Measurements from ENCODE around the gene SUPT5H.
"Not testable (repeated sequence)": the region's sequence is repeated elsewhere in the genome, so short reads cannot be mapped to it uniquely, and the experiment has no call there.

The SUPT5H gene

GRCh38 chr19:39446365-39447084 is 1.1 kb downstream of the SUPT5H start:
- DNase-seq: no peak
- in situ Hi-C loops (cut with HindIII; ENCODE audit: low pct_ligation_motif_present, low pct_unique_long_range_greater_than_20kb, low sequenced_read_pairs): no loop called here

GRCh38 chr19:39448271-39448670 is 2.9 kb downstream of the SUPT5H start:
- peak; percentile 57 for DNase-seq
- in situ Hi-C loops (cut with HindIII; ENCODE audit: low pct_ligation_motif_present, low pct_unique_long_range_greater_than_20kb, low sequenced_read_pairs): no loop called here

DNA sequence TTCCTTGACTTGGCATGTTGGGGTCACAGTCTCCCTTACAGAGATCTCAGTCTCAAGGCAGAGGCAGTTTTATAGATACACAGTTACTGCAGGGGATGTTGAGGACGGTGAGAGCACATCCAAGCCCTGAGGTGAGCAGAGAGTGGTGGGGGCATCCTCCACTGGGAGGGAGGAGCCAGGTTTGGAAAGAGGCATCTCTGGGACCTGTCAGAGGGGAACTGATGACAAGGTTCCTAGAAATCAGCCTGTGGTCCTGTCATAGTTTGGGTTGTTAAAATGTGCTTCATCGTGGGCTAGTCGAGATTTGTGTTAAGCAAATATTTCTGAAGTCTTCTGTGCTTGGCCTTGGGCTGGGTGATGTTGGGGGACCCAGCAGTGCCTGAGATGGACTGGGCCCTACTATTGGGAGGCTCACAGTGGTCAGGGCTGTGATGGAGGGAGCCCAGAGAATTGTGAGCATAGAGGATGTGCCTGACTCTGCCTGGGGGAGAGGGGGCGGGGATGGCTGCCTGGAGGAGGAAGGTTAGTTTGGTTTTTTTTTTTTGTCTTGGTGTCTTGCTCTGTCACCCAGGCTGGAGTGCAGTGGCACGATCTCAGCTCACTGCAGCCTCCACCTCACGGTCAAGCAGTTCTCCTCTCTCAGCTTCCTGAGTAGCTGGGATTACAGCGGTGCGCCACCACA is 3.9 kb downstream of the SUPT5H start:
- no peak for DNase-seq
- in situ Hi-C loops (cut with HindIII; ENCODE audit: low pct_ligation_motif_present, low pct_unique_long_range_greater_than_20kb, low sequenced_read_pairs): no loop called here

DNA sequence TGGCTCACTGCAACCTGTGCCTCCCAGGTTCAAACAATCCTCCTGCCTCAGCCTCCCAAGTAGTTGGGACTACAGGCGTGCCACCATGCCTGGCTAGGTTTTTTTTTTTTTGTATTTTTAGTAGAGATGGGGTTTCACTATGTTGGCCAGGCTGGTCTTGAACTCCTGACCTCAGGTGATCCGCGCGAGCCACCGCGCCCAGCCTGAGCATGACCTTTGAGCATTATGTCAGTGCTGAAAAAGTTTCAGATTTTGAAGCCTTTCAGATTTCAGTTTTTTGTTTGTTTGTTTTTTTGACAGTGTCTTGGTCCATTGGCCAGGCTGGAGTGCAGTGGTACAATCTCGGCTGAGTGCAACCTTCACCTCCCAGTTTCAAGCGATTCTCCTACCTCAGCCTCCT is 5.9 kb downstream of the SUPT5H start:
- DNase-seq; in situ Hi-C loops (cut with HindIII; ENCODE audit: low pct_ligation_motif_present, low pct_unique_long_range_greater_than_20kb, low sequenced_read_pairs): not testable (repeated sequence)

DNA sequence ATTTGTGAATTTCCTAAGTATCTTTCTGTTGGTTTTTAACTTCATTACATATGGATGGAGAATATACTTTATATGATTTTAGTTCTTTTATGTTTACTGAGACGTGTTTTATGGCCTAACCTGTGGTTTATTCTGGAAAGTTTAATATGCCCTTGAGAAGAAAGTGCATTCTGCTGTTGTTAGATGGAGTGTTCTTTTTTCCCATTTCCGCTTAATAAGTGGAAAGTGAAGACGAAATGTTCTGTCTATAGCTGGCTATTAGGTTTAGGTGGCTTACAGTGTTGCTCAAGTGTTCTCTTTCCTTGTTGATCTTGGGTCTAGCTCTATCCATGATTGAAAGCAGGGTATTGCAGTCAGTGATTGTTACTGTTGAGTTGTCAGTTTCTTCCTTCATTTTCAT is 18.0 kb downstream of the SUPT5H start:
- in situ Hi-C loops (cut with HindIII; ENCODE audit: low pct_ligation_motif_present, low pct_unique_long_range_greater_than_20kb, low sequenced_read_pairs): no loop called here
- no peak for DNase-seq

GRCh38 chr19:39465956-39466747 is 20.8 kb downstream of the SUPT5H start:
- in situ Hi-C loops (cut with HindIII; ENCODE audit: low pct_ligation_motif_present, low pct_unique_long_range_greater_than_20kb, low sequenced_read_pairs): no loop called here
- DNase-seq: no peak

- no peak for DNase-seq
- in situ Hi-C loops (cut with HindIII; ENCODE audit: low pct_ligation_motif_present, low pct_unique_long_range_greater_than_20kb, low sequenced_read_pairs): no loop called here
Observed at GRCh38 chr19:39467941-39468340, 22.6 kb downstream of the SUPT5H start.

- in situ Hi-C loops (cut with HindIII; ENCODE audit: low pct_ligation_motif_present, low pct_unique_long_range_greater_than_20kb, low sequenced_read_pairs): no loop called here
- DNase-seq: no peak
Observed at GRCh38 chr19:39469036-39469435, 23.7 kb downstream of the SUPT5H start.

DNA sequence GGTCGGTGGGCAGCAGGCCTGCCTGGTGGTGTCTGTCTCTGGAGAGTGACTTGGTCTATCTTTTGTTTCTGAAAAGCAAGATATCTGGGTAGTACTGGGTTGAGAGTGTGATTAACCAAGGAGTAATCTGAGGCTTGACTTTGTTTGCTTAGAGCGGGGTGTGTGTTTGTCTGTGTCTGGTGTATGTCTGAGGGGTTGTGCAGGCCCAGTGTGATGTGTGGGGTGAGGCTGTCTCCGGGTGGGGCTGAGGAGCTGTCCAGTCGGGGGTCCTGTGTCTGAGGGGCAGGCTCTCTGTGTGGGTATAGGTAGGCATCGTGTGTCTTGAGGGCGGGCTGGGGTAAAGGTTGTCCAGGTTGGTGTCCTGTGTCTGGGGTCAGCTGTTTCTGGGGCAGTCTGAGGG is 24.2 kb downstream of the SUPT5H start:
- in situ Hi-C loops (cut with HindIII; ENCODE audit: low pct_ligation_motif_present, low pct_unique_long_range_greater_than_20kb, low sequenced_read_pairs): no loop called here
- no peak for DNase-seq

GRCh38 chr19:39470724-39471339 is 25.4 kb downstream of the SUPT5H start:
- no peak for DNase-seq
- in situ Hi-C loops (cut with HindIII; ENCODE audit: low pct_ligation_motif_present, low pct_unique_long_range_greater_than_20kb, low sequenced_read_pairs): no loop called here

DNA sequence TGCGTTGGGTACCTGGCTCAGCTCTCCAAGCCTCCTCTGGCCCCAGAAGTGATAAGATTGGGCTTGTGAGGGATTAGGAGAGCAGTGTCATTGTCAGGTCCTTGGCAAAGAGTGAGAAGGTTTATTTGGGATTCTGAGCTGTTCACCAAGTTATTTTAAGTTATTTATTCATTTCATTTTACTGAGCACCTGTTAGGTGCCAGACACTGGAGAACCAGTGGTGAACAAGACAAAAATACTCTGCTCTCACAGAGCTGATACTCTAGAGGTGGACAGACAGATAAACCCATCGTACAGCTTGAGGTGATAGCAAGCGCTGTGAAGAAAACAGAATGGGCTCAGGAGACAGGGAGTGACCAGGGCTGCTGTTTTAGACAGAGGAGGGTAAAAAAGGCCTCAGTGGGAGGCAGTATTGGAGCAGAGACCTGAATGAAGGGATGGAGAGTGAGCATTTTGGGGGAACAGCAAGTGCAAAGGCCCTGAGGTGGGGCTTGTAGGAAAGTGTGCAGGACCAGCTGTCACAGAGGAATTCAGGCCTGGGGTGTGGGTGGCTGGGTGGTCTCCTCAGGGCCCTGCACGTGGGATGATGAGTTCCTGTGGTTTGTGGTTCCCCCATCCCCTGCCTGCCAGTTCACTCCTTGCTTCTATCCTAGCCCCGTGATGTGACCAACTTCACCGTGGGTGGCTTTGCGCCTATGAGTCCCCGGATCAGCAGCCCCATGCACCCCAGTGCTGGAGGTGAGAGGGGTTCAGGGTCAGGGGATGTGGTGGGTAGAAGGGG is 26.6 kb downstream of the SUPT5H start:
- no peak for DNase-seq
- in situ Hi-C loops (cut with HindIII; ENCODE audit: low pct_ligation_motif_present, low pct_unique_long_range_greater_than_20kb, low sequenced_read_pairs): no loop called here

- DNase-seq: no peak
- in situ Hi-C loops (cut with HindIII; ENCODE audit: low pct_ligation_motif_present, low pct_unique_long_range_greater_than_20kb, low sequenced_read_pairs): no loop called here
Observed at GRCh38 chr19:39472746-39473442, 27.5 kb downstream of the SUPT5H start.

DNA sequence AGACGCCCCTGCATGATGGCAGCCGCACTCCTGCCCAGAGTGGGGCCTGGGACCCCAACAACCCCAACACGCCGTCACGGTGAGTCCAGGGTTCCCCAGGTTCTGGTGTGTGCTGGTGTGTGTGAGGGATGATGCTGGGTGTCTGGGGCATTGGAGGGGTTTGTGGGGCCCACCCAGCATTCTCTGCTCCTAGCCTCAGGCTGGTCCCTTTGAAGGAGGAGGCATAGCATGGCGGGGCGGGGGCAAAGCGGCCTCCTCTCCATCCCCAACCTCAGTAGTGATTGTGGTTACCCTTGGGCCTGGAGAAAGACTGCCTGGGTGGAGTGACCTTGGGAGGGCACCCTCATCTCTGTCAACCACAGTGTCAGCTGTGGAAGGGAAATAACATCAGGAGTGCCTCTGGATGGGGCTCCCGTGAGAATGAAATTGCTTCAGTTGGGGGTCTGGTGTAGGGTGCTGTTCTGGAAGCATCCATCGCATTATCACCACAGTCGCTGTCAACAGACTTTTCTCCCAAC is 28.1 kb downstream of the SUPT5H start:
- DNase-seq: no peak
- in situ Hi-C loops (cut with HindIII; ENCODE audit: low pct_ligation_motif_present, low pct_unique_long_range_greater_than_20kb, low sequenced_read_pairs): no loop called here

- peak; percentile 37 for DNase-seq
- in situ Hi-C loops (cut with HindIII; ENCODE audit: low pct_ligation_motif_present, low pct_unique_long_range_greater_than_20kb, low sequenced_read_pairs): no loop called here
Observed at GRCh38 chr19:39474139-39474620, 28.8 kb downstream of the SUPT5H start.

DNA sequence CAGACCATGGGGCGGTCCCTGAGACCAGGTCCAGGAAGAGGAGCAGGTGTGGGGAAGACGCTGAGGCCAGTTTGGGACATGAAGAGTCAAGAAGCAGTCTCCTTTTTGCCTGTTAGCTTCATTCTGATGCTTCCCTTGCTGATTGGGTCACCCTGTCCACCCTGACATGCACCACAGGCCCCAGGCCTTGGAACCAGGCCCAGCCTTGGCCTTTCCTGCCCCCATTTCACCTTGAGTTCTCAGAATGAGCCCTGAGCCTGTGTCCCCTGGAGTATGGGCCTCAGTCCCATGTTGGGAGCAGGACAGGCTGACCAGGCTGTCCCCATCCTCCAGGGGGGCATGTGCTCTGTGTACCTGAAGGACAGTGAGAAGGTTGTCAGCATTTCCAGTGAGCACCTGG is 30.4 kb downstream of the SUPT5H start:
- no peak for DNase-seq
- in situ Hi-C loops (cut with HindIII; ENCODE audit: low pct_ligation_motif_present, low pct_unique_long_range_greater_than_20kb, low sequenced_read_pairs): no loop called here

DNA sequence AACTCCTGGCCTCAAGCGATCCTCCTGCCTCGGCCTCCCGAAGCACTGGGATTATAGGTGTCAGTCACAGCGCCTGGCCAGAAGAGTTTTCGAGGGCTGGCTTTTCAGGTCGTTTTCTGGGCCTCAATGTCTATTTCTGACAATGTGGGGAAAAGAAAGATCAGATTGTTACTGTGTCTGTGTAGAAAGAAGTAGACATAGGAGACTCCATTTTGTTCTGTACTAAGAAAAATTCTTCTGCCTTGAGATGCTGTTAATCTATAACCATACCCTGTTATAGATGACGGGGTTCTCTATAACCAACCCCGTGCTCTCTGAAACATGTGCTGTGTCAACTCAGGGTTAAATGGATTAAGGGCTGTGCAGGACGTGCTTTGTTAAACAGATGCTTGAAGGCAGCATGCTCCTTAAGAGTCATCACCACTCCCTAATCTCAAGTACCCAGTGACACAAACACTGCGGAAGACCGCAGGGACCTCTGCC is 34.0 kb downstream of the SUPT5H start:
- in situ Hi-C loops (cut with HindIII; ENCODE audit: low pct_ligation_motif_present, low pct_unique_long_range_greater_than_20kb, low sequenced_read_pairs); DNase-seq: not testable (repeated sequence)

DNA sequence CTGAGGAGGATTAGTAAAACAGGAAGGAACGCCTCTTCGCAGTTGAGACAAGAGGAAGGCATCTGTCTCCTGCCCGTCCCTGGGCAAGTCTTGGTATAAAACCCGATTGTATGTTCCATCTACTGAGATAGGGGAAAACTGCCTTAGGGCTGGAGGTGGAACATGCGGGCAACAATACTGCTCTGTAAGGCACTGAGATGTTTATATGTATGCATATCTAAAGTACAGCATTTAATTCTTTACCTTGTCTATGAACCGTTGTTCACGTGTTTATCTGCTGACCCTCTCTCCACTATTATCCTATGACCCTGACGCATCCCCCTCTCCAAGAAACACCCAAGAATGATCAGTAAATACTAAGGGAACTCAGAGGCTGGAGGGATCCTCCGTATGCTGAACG is 34.5 kb downstream of the SUPT5H start:
- DNase-seq: no peak
- in situ Hi-C loops (cut with HindIII; ENCODE audit: low pct_ligation_motif_present, low pct_unique_long_range_greater_than_20kb, low sequenced_read_pairs): no loop called here
